NCI-H69 (cell line): Measurements from ENCODE around the gene CLEC2L.

ENCODE experiments used
- DNase-seq: peaks from one replicate; lab custom pipeline; 2025; lab: John Stamatoyannopoulos, UW

CLEC2L gene

GRCh38 chr7:139557857-139558581 is 34.5 kb downstream of the CLEC2L start:
- no peak for DNase-seq

- no peak for DNase-seq
Observed at GRCh38 chr7:139559364-139560105, 36.0 kb downstream of the CLEC2L start.

DNA sequence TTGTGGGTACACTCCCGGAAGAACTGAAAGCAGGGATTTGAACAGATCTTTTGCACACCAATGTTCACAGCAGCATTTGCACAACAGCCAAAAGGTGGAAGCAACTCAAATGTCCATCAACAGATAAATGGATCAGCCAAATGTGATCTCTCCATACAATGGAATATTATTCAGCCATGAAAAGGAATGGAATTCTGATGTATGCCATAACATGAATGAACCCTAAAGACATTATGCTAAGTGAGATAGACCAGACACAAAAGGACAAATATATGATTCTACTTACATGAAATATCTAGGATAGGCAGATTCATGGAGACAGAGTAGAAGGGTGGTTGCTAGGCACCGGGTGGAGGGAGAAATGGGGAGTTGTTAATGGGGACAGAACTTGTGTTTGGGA is 36.7 kb downstream of the CLEC2L start:
- no peak for DNase-seq

DNA sequence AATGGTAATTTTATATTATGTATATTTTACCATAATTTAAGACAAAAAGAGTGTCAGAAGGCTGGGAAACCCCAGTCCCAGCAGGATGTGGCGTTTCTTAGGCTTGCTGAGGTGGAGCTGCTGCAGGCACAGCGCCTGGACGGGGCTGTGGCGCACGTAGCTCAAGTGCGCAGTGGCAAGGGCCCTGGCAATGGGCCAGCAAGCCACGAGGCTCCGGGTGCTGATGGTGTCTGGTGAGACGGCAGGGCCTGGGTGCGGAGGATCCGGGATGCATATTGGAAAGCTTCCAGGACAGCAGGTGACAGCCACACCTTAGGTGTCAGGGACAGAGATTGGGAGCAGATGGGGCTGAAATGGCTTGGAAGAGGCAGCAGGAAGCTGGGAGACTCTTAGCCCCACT is 37.2 kb downstream of the CLEC2L start:
- DNase-seq: peak; percentile 97

- DNase-seq: no peak
Observed at GRCh38 chr7:139562491-139562890, 39.0 kb downstream of the CLEC2L start.

- DNase-seq: no peak
Observed at GRCh38 chr7:139562961-139563565, 39.6 kb downstream of the CLEC2L start.

DNA sequence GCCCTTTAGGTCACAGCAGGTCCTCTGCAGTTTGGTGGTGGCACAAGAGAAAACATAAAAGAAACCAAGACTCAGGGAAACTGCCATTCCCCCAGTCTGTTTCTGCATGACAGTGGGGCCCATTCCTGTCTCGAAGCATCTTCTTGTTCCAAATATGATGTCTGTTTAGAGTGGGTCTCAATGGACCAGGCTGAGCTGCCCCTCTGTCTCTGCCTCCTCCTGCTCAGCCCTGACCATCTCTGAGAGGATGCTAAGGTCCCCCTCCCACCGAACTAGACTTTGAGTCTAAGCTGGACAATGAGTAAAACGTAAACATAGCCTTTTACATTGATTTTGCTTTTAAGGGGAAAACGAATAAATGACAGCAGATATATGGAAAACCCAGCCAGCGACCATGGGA is 40.4 kb downstream of the CLEC2L start:
- DNase-seq: no peak

DNA sequence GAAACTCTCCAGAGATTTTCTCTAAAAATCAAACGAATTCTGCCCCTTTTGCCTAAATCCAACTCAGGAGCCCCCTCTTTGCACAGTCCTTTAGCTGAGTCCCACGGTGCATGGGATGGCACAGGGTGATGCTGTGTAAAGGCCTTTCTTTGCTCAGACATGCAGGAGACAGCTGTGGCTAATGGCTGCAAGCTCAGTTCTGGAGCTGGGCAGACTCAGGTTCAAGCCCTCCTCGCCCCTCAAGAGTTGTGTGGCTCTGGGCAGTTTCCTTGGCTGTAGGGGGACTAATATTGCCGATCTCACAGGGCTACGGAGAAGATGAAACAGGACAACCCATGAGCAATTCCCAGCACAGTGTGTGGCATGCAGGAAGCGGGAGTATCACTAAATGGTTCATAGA is 42.6 kb downstream of the CLEC2L start:
- no peak for DNase-seq

GRCh38 chr7:139566736-139567646 is 43.5 kb downstream of the CLEC2L start:
- no peak for DNase-seq

DNA sequence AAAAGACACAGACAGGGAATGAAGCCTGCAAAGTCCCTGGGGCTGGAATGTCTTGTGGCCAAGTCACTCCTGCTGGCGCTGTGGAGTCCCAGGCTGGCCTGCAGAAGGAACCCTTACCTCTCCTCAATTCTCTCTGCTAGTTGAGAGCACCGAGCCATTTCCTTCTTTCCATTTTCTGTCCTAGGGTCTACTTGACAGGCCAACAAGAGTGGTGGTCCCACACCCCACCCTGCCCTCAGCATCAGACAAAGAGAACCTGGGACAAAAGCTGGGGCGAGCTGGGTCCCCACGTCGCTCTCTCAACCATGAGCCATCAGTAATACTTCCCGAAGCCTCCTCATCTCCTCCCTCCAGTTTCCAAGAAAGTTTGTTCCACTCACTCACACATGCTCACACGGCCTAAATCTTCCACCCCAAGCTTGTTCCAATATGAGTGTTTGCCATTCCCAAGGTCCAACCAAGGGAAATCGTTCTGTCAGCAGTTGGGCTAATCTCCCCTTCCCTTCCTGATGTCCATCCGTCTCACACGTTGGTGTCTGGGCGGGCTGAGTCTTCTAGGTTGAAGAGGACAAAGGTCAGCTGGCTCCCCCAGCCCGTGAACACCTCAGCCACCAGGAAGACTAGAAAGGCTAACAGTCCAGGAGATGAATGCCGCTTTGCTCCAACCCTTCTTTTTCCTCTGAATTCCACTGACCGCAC is 44.3 kb downstream of the CLEC2L start:
- DNase-seq: no peak

DNA sequence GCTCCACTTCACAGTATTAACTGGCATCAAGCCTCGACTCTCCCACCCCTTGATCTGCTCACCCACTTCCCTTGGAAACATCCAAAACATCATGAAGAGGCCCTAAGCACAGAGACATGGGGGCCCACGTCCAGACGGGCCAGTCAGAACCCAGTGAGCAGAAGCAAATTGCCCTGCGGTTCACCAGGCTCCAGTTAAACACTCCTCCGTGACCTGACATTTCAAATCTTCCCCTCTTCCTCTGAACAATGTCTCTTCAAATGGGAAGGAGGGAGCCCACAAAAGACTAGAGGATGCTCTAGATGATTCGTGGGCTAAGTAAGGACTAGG is 44.8 kb downstream of the CLEC2L start:
- DNase-seq: no peak

DNA sequence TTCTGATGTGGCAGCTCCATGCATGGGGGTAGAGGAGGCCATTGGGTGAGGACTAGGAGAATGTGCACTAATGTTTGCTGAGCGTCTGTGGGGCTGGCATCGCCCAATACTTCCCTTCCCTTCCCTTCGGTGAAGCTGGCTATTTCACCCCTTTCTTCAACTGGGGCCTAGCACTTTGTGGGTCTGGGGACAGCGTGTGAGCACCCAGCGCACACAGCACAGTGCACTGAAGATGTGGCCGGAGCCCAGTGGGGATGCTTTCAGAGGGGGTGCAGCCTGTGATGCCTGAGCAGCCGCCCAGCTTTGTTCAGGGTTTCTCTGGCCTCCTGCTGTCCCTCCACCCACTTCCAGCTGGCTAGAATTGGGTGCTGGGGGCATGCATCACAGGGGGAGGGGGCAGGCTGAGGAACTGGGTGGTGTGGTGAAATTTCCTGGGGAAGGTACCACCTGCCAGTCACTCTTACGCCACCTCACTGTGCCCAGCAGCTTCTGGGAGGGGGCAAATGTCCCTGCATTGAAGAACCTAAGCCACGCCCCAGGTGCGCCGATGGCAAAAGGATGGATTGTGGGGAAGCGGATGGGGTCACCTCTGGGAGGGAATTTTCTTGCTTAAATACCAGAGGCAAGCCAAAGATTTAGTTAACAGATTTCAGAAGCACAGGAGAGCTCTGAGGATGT is 45.5 kb downstream of the CLEC2L start:
- DNase-seq: no peak

- DNase-seq: peak; percentile 15
Observed at GRCh38 chr7:139570119-139570518, 46.6 kb downstream of the CLEC2L start.

DNA sequence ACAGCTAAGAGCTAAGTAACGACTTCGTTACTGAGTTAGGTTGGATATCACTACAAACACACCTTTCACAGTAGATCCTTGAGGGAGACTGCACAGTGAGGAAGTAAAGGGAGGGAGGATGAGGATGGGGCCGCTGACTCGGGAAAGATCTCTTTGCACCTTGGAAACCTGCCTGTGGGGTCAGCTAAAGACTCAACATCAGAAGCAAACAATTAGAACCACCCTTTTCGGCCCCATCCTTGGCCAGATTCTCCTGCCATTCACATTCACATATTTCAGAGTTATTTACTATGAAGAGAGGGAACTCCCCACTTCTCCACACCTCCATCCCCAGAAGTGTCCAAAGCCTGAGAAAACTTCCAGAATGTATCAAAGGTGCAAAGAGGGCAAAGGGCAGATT is 47.1 kb downstream of the CLEC2L start:
- DNase-seq: no peak

DNA sequence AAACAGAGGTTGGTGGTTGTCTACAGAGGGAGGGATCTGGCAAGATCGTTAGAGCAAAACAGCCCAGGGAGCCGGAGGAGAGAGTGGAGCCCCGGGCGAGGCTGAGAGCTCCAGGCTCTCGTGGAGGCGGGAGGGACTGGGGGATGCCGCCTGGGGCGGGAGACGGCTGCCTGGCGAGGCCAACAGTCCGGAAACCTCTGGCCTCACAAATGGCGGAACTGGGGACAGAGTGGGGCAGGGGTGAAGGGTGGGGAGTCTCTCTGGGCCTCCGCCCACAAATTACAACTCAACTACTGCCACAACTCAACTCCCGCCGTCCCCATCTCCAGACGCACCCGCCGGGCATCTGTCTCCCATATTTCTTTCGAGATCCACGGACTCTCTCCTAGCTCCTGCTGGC is 47.7 kb downstream of the CLEC2L start:
- no peak for DNase-seq

DNA sequence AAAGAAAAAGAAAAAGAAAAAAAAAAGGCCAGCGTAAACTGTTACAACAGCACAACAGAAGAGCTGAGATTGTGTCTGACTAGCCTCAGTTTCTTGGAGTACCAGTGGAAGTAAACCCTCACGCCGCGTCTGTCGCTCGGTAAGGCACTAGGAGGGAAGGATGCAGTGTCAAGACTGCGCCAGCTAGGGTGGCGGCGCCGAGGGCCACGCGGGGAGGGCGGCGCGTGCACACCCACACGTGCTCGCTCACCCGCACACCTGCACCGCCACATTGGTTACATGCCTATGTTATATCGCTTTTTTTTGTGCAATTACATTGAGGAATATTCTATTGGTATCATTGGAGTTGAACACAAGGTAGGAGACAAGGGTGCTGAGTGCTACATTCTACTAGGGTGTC is 48.2 kb downstream of the CLEC2L start:
- DNase-seq: no peak

DNA sequence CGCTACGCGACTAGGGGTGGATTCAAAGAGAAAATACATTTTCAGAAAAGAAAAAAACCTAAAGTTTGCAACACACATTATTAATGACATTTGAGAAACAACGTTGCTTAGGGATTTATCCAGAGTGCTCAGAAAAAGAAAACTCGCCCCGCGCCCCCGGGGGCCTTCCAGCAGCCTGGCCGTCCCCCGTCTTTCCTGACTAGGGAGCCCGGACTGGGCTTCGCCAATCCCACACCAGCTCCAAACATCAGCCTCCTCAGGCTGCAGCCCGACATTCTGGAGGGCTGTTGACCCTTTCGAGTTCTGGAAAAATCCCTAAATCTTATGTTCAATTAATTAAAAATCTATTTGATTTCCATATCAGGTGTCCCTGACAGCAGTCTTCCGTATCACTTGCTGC is 48.6 kb downstream of the CLEC2L start:
- no peak for DNase-seq

GRCh38 chr7:139572704-139573385 is 49.4 kb downstream of the CLEC2L start:
- DNase-seq: no peak

DNA sequence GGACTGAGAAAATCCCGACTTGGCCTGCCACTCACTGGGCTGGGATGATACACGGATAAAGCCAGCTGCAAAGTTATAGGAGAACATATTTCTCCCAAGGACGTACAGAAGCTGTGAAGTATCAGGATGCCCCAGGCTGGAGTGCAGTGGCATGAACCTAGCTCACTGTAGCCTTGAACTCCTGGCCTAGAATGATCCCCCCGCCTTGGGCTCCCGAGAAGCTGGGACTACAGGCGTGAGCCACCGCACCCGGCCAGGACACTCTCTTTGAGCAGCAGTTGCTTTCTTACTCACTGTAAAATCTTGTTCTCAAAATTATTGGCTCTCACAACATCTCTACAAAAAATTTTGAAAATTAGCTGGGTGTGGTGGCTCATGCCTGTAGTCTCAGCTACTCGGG is 50.4 kb downstream of the CLEC2L start:
- no peak for DNase-seq

DNA sequence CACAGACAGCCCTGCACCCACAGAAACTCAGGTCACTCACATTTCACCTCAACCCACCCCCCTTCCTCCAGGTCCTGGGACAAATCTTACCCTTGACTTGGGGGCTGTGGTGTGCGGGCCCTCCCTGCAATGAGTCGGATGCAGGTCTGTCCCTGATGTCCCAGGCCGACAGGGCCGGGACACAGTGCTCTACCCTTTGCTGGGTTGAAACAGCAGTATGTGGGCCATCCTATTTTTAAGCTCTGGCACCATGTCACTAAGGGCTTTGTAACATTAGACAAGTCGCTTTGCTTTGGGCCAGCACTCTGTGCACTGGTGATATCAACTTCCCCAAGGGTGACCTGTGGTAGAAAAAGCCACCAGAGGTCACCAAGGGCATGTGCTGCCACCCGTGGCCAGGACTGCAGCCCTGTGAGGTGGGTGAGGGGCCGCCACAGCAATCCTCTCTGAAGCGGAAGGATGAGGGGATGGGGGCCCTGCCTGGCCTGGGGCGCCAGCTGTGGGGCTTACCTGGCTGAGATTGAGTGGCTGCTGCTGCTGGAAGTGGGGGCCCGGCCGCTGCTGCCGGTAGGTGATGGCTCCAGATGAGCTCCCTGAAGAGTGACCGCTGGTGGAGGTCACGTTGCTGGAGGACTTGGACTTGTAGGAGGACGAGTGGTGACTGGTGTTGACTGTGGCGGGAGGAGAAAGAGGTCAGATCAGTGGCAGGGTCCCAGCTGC is 51.3 kb downstream of the CLEC2L start:
- DNase-seq: no peak
